Activated CD4-positive, alpha-beta T cell treated with anti-CD3 and anti-CD28 coated beads for 48 hours (primary cell): ENCODE results near the gene STKLD1.

Experiments
- DNase-seq: peaks from one replicate; pipeline ENCODE4 v3.0.0-alpha.2; 2020

STKLD1 gene

GRCh38 chr9:133346021-133346785, 30.0 kb upstream of the STKLD1 start:
- no peak for DNase-seq

GRCh38 chr9:133347515-133347984, 28.6 kb upstream of the STKLD1 start:
- peak; percentile 54 for DNase-seq

GRCh38 chr9:133347985-133348717, 28.0 kb upstream of the STKLD1 start, which contains the start of the genes MED22 and RPL7A:
Gene MED22, minus strand, starts transcription at chr9:133348131. Its CDS starts 1,469 bp downstream, at chr9:133346662.
Gene RPL7A, plus strand, starts transcription at chr9:133348218. Its CDS starts 26 bp downstream, at chr9:133348244.
- DNase-seq: peak; percentile 96

DNA sequence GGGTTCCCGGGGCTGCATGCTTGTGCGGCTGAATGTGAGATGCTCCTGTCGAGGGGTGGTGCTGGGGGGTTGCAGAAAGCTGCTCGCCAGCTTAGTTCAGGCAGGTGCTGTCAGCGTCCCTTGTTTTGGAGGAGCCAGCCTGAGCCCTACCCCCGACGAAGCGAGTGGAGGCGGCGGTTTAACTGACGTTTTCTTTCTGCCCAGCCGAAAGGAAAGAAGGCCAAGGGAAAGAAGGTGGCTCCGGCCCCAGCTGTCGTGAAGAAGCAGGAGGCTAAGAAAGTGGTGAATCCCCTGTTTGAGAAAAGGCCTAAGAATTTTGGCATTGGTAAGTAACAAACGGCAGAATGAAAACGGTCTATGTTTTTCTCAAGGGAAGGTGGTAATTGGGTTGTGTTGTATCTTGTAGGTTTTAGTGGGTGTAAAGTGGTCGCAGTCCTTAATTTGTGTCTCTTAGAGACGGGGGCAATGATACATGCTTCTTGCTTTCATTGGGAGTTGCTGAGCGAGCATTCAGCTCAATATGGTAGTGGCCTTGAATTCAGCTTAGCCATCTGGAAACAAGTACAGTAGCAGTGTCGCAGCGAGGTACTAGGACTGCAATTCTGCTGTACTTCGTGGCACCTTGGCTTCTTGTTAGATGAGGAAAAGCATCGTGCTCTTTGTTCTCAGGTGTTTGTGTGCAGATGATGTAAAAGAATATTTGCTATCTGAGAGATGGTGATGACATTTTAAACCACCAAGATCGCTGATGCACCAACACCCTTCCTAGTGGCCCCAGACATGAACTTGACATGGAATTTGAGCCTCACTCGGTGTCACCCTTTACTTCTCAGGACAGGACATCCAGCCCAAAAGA, 27.2 kb upstream of the STKLD1 start:
- no peak for DNase-seq

DNA sequence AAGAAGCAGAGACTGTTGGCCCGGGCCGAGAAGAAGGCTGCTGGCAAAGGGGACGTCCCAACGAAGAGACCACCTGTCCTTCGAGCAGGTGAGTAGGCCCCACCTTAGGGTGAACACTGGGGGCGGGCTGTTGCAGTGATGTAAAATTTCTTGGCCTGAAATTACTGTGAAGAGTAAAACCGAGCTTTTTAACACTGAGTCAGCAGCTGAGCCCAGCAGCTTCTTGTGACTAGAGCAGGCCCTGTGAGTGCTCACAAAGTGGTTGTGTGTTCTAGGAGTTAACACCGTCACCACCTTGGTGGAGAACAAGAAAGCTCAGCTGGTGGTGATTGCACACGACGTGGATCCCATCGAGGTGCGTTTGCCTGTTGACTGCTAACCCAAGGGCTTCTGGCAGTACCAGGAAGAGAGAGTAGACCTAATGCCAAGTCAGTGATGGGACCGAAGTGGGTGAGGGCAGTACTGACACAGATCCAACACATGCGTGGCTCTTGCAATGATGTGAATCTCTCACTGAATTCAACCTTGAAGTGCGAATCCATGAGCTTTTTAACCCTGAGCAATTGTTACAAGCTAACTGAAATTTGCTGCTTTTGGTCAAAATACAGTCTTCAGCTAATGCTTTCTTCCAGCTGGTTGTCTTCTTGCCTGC, 26.1 kb upstream of the STKLD1 start:
- DNase-seq: peak; percentile 57

DNA sequence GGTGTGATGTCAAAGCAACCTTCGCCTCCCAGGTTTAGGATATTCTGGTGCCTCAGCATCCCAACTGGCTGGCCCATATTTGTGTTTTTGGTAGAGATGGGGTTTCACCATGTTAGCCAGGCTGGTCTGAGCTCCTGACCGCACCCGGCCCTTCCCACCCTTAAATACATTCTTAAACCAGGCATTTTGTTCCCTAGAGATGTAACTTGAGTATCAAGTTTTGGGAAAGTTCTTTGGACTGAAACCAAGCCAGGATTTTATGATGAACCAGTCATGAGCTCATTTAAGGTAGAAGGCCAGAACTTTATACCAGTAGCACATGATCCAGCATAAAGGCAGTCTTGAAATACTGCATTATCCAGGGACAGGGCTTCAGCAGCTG, 24.6 kb upstream of the STKLD1 start:
- no peak for DNase-seq

DNA sequence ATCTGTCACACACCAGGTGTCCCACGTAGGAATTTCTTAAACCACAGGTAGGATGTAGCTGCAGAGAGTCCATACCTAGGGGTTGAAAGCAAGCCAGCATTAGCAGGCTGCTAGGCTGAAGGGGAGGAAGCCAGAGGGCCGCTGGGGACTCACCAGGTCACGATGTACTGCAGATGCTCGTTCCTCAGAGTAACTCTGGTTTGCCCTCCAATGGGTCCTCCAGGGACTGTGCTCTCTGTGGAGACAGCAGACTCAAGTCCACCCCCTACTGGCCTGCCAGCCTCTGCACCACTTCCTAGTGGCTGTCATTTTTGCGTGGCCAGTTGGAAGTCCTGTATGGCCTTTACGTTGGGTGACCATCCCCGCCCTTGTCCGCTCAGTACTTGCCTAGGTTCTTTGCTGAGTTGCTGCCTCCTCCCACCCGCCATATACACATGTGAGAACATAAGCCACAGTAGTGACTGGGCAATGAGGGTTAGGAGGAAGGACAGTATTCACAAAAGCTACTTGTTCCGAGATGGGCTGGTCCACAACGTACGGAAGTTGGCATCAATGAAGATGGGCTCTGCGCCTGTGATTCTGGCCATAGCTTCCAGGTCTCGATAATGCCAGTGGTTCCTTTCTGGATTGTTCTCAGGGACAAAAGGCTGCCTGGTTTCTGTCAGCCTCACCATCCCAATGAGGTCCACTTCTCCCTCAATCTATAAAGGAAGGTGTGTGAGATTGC, 24.1 kb upstream of the STKLD1 start:
- DNase-seq: peak; percentile 71

GRCh38 chr9:133352635-133353340, 23.4 kb upstream of the STKLD1 start:
- DNase-seq: no peak

GRCh38 chr9:133353548-133353947, 22.6 kb upstream of the STKLD1 start:
- DNase-seq: no peak

DNA sequence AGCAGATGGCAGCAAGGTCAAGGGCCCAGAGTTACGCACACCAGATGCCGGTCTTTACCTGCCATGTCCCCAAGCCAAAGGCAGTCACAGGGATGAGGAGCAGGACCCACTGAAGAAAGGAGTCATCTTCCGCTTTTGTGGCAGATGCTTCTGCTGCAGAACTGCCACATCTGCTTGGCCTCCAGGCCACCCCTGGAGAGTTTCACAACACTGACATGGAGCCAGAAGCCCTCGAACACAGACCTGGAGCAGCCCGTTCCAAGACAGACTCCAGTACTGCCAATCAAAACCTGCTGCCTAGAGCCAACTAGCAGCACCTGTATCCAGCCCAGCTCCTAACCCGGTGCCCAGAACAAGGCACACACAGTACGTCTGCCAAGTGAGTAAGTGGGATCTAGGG, 21.4 kb upstream of the STKLD1 start:
- no peak for DNase-seq

DNA sequence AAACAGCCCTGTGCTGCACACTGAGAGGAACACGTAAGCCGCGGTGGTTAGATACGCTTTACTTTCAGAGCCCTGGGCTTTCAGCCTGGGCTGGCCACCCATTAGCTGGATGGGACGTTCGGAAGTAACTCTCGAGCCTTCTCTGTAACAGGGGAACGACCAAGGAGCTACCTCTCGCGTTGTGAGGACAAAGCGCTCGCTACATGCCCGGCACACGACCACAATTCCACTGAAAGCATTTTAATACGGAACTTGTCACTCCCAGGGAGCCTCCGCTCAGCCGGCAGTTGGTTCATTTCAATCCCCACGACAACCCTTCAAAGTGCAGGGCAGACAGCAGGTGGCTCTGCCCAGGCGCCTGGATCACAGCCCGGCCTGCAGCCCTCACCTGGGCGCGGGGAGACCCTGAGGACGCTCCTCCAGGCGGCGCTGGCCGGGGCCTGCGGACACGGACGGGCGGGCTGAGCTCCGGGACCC, 20.2 kb upstream of the STKLD1 start:
- no peak for DNase-seq

GRCh38 chr9:133356391-133357091, 19.6 kb upstream of the STKLD1 start, which contains the start of the genes SURF1 and SURF2:
Gene SURF1, minus strand, starts transcription at chr9:133356487. Its CDS starts 34 bp downstream, at chr9:133356453.
Gene SURF2, plus strand, starts transcription at chr9:133356550. Its CDS starts 43 bp downstream, at chr9:133356593.
- DNase-seq: peak; percentile 94

DNA sequence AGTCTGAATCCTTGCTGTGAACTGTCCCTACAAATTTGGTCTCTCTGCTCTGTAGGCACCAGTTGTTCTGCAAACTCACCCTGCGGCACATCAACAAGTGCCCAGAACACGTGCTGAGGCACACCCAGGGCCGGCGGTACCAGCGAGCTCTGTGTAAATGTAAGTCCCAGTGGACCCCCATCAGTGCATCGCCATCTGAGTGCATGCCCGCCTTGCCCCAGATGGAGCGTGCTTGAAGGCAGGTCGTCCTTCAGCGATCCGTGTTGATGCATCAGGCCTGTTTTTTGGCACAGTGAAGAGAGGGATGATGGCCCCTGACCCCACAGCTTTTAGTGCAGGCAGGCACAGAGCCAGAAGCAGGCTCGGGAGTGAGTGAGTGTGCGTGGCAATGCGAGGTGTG, 18.5 kb upstream of the STKLD1 start:
- no peak for DNase-seq

DNA sequence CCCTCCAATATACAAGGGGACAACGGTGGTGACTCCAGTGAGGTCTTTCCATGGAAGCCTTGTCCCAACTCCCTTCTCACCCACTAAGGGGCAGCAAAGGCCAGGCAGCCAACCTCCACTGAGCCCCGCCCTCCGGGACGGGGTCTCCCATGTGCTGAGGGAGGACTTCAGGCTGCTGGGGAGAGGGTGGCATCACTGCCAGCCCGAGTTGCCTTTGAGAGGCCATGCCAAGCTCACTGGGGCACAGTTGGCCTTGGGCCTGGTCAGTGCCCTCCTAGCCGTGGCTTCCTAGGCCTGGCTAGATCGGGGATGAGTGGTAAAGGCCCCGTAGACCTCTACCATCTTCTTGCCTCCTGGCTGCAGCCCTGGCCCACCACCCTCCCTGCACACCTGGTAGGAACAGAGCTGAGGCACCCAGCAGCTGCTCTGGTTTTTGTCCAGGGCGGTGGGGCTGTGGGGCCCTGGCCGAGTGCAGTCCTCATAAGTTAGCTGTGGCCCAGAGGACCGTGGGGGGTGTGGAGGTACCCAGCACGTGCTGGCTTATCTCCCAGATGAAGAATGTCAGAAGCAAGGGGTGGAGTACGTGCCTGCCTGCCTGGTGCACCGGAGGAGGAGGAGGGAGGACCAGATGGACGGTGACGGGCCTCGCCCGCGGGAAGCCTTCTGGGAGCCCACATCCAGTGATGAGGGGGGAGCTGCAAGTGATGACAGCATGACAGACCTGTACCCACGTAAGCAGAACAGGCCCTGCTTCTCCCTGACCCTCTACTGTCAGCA, 16.6 kb upstream of the STKLD1 start:
- DNase-seq: peak; percentile 52

DNA sequence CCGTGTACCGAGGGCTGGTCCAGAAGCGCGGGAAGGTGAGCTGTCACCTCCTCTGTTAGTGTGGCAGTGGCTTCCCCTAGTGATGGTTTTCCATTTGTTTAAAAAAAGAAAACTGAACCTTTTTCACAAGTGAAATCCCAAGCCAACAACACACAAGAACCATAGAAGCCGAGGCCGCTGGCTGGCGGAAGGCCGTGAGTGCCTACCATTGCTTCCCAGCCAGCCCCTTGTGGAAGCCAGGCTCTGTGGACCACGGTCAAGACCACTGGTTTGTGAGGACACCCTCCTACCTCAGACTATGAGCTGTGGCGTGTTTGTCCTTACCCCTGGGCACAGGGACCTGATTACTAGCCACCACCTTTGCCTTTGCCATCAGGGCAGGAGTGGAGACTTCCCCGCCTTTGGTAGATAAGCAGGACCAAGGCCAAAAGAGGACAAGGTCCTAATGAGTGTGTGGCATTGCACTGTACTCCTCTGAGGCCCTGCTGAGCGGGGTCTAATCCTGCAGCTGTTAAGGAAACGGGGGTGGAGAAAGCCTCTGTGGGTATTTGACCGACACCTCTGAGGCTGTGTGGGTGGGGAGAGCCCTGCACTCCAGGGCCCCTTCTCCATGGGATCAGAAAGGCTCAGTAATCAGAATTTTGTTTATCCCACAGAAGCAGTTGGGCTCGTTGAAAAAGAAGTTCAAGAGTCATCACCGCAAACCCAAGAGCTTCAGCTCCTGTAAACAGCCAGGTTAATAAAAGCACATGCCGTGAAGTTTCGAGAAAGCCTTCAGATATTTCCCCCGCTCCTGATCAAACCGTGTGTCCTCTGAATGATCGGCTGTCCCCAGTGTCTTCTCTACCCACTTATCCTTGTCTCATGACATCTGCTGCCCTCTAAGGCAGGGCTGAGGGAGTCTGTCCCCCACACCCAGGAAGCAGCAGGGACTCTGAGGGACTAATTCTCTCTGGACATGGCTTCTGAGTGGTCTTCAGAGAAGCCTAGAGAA, 15.5 kb upstream of the STKLD1 start:
- peak; percentile 17 for DNase-seq

DNA sequence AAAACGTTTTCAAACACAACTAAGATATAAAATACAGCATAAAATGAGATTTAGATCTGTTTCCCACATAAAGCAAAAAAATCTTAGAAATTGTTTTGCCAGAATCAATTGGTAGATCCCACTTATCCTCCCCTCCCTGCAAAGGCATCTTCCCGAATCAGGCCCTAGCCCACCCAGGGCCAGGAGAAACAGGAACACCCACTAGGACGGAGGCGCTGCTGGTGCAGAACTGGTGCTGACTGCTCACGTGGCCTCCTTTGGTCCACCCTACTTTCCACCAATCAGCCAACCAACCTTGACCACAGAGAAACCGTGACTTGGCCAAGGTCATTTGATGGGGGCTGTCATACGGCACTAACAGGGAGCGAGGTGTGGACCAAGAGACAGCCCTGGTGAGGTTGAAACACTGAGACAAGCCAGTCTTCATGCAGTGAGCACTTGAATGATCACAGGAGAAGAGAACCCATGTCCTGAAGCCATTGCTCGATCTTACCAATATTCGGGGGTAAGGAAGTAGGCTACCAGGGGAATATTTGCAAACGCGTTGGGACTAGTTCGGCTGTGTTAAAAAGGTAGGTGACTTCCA, 14.6 kb upstream of the STKLD1 start:
- no peak for DNase-seq

- DNase-seq: no peak
Measured at GRCh38 chr9:133362359-133363044, 13.7 kb upstream of the STKLD1 start.
